Psoas muscle (tissue), 8 donors: Measurements from ENCODE around the gene CRYBA2. TPM values are rescaled to one million over a fixed set of nuclear protein-coding genes. Genes with fewer than 3 reads are reported as not detected.

Experiments used
- ATAC-seq, 4 donors: fragments of 200-7000 bp; cut with Tn5 transposase; one replicate each; pipeline ENCODE4 v1.9.1; 2020; ENCODE audit warnings: moderate library complexity in 3 of 4, mild to moderate bottlenecking in 2 of 4
- DNase-seq, 2 donors: peaks; one replicate each; pipeline ENCODE4 v3.0.0-alpha.2; 2020
- H3K27ac ChIP-seq: fragments of 200-600 bp; one replicate; pipeline ENCODE4 v1.8.0; 2022
- H3K27me3 ChIP-seq, 3 donors: fragments of 200-600 bp in 1 of 3; one replicate each; pipeline versions ENCODE4 v1.6.1 to v1.8.0; 2013 to 2022; ENCODE audit warnings: low read length in 2 of 3, mild to moderate bottlenecking in 2 of 3, moderate library complexity in 1 of 3; ENCODE audit not compliant: insufficient read depth in 3 of 3
- H3K36me3 ChIP-seq, 2 donors: fragments of 200-600 bp in 1 of 2; one replicate each; pipeline versions ENCODE4 v1.6.1 to v1.8.0; 2013 to 2022; ENCODE audit warnings: low read depth in 1 of 2, mild to moderate bottlenecking in 1 of 2, moderate library complexity in 1 of 2; ENCODE audit not compliant: insufficient read depth in 1 of 2
- H3K4me1 ChIP-seq: fragments of 200-600 bp; one replicate; pipeline ENCODE4 v1.8.0; 2022
- H3K4me3 ChIP-seq: fragments of 200-600 bp; one replicate; pipeline ENCODE4 v1.8.0; 2022; ENCODE audit warnings: mild to moderate bottlenecking
- H3K9me3 ChIP-seq: fragments of 200-600 bp; one replicate; pipeline ENCODE4 v1.8.0; 2022
- CTCF ChIP-seq: fragments of 200-600 bp; IDR thresholded peaks from one replicate; pipeline ENCODE4 v1.8.0; 2022; ENCODE audit warnings: antibody characterized with exemption
- WGBS, 3 donors: extraction: QIAGEN DNeasy Blood & Tissue Kit; methylation state at CpG; one replicate each; pipeline versions ENCODE4 v1.1.6 to v1.1.7; 2013; 5-methylcytosine and 5-hydroxymethylcytosine counted together
- intact Hi-C, 2 donors: fragments of 100-400 bp; cut with DNase I; formaldehyde crosslinking; loops; one replicate each; pipeline versions ENCODE4 v1.11.0 to v1.14.2; 2022
- polyA plus RNA-seq, 3 donors: library from polyadenylated mRNA; stranded (reverse); fragments of 200-250 nt; gene quantifications; one replicate each; pipeline ENCODE4 v1.2.3, GENCODE V29; 2013
- total RNA-seq, 4 donors: library from RNA; stranded (reverse); fragmentation: NEBNext Ultra II Directional in 2 of 4; extraction: Animal tissue kit (Norgen Biotek cat#: 25700) in 2 of 4; gene quantifications; one replicate each; pipeline versions ENCODE4 v1.2.1 to v1.2.4, GENCODE V29; 2021 to 2023
- donor health status: healthy with polysubstance abuse.
- donor health status: DM: no; HTN: no; CAD: no; lungs with moderate emphysema.
- donor health status: Bipolar disorder and iron deficiency.
- donor health status: healthy.
- donor health status: DM: yes; HTN: yes; CAD: no.
- donor health status: DM: no; HTN: no; CAD: no.
- donor health status: DM: no; HTN: no; CAD: no.
- donor health status: DM: yes; HTN: yes; CAD: no.

CRYBA2 gene
- total and polyA plus RNA-seq, 7 donors, result 0.08 TPM; not detected in 6

DNA sequence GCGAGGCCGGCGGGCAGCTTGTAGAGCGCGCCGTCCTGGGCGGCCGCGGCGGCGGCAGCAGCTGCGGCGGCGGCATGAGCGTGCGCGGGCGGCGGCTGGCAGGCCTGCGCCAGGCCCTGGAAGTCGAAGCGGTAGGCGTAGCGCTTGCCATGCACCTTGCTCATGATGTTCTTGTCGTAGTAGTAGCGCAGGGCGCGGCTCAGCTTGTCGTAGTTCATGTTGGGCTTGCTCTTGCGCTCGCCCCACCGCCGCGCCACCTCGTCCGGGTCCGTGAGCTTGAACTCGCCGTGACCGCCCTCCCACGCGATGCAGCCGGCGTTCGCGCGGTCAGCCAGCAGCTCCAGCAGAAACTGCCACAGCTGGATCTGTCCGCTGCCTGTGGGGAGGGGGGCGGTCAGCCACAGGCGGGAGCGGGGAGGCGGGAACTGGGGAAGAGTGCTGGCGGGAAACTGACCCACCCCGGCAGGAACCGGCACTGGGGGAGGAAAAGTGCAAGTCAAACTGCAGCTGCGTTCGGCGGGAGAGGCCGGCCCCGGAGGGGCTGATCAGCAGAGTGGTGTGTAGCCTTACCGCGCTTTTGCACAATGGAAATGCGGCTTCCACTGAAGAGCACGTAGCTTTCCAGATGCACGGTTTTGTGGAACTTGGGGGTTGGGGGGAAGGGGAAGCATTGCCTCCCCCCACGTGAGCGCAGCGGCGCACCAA lies 11.2 kb downstream of the CRYBA2 start:
- TF ChIP-seq CTCF, result no peak
- Histone ChIP-seq H3K9me3 (no peaks in the 10 kb centered on the region), H3K36me3 (no peaks in the 10 kb centered on the region), H3K4me1 (peaks cover 15% of the 10 kb centered on the region), H3K27ac (no peak overlapping the region), H3K4me3 (peak overlapping the region; percentile 43), H3K27me3 (peaks cover 0 to 98% (median 40%) of the 10 kb centered on the region in 3 donors)
- intact Hi-C loops, result loop anchor here in 1 of 2 donors (5.0 kb wide), 1 partner anchor 125 kb away; the partner anchor contains the start of gene WNT6
- DNase-seq (peak in 1 of 2 donors; percentile 59), ATAC-seq (peak; percentile 35 to 65 (median 42))
- WGBS, 3 donors, result 0 to 1% (median 1%) methylated on average over 46 to 69 of the region's 69 CpGs

- DNase-seq, result peak in 1 of 2 donors; percentile 46
- H3K27me3 ChIP-seq, result peaks cover 2 to 98% (median 35%) of the 10 kb centered on the region in 3 donors
- peaks cover 15% of the 10 kb centered on the region for H3K4me1 ChIP-seq
- no peak for TF ChIP-seq CTCF
- intact Hi-C loops, result loop anchor here in 1 of 2 donors (5.0 kb wide), 1 partner anchor 124 kb away; the partner anchor contains the start of gene WNT6
- H3K27ac ChIP-seq, result no peak overlapping the region
- H3K4me3 ChIP-seq, result peak overlapping the region; percentile 43
- 2% methylated on average over 22 to 46 of the region's 46 CpGs for WGBS, 3 donors
- no peaks in the 10 kb centered on the region for H3K9me3 ChIP-seq
- ATAC-seq, result no peak
- H3K36me3 ChIP-seq, result no peaks in the 10 kb centered on the region
Observed at GRCh38 chr2:218981390-218981880, 11.8 kb downstream of the CRYBA2 start.

DNA sequence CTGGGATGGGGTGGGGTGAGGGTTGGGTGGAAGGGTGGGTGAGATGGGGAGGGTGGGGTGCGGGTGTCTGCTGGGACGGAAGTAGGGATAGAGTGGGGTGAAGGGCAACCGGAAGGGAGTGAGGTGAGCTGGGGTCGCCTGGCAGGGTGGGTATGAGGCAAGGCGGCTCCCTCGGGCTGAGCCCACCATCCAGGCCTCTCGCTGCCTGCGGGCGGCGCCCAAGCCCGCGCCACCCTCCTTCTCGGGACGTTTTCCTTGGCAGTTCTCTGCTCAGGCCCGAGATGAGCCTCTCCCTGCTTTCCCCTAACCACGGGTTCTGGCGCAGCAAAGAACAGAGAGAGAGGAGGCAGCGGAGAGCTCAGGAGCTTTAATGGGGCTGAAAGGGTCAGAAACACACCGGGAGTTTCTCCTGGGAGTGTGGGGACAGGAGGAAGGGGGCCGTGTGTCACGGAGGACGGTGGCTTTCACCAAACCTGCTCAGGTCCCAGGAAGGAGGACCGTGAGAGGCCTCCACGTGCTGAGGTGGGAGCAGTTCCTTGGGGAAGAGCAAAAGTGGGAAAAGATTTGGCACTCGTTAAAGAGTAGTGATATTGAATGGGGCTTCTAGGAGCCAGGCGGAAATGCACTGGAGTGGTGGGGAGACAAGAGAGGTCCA lies 12.4 kb downstream of the CRYBA2 start:
- intact Hi-C loops, result loop anchor here in 1 of 2 donors (5.0 kb wide), 1 partner anchor 124 kb away; the partner anchor contains the start of gene WNT6
- Histone ChIP-seq H3K4me1 (peaks cover 15% of the 10 kb centered on the region), H3K9me3 (no peaks in the 10 kb centered on the region), H3K36me3 (no peaks in the 10 kb centered on the region), H3K4me3 (peak overlapping the region; percentile 43), H3K27me3 (peaks cover 2 to 98% (median 34%) of the 10 kb centered on the region in 3 donors), H3K27ac (no peak overlapping the region)
- no peak for TF ChIP-seq CTCF
- ATAC-seq (no peak), DNase-seq (peak in 1 of 2 donors; percentile 42)
- WGBS, 3 donors, result 7 to 14% (median 7%) methylated on average over 23 to 26 of the region's 26 CpGs

- intact Hi-C loops, result loop anchor here in 1 of 2 donors (5.0 kb wide), 1 partner anchor 123 kb away; the partner anchor contains the start of gene WNT6
- Histone ChIP-seq H3K4me1 (peaks cover 15% of the 10 kb centered on the region), H3K27ac (no peak overlapping the region), H3K9me3 (no peaks in the 10 kb centered on the region), H3K36me3 (no peaks in the 10 kb centered on the region), H3K27me3 (peaks cover 2 to 98% (median 29%) of the 10 kb centered on the region in 3 donors), H3K4me3 (peak overlapping the region; percentile 34)
- 1 to 3% (median 3%) methylated on average over 35 to 39 of the region's 39 CpGs for WGBS, 3 donors
- ATAC-seq (peak; percentile 80 to 94 (median 93)), DNase-seq (peak; percentile 85 to 90)
- TF ChIP-seq CTCF, result peak; percentile 87
Observed at GRCh38 chr2:218979846-218980734, 13.1 kb downstream of the CRYBA2 start.
